H9 (cell line): Measurements from ENCODE around the gene CDH6. TPM values are rescaled to one million over a fixed set of nuclear protein-coding genes. Genes with fewer than 3 reads are reported as not detected.

ENCODE experiments used
- DNase-seq: peaks from one replicate; pipeline ENCODE4 v3.0.0-alpha.2; 2017
- H2AFZ ChIP-seq: one replicate; pipeline ENCODE4 v1.6.1; 2013; ENCODE audit warnings: mild to moderate bottlenecking, low read length, control low read depth, moderate library complexity
- H2AK5ac ChIP-seq: 2 replicates; pipeline ENCODE4 v1.6.1; 2013; ENCODE audit warnings: low read length, control low read depth, mixed read lengths; ENCODE audit not compliant: insufficient read length
- H2BK120ac ChIP-seq: one replicate; pipeline ENCODE4 v1.6.1; 2013; ENCODE audit warnings: low read depth, mild to moderate bottlenecking, low read length, control low read depth, inconsistent platforms; ENCODE audit not compliant: poor library complexity, severe bottlenecking
- H2BK12ac ChIP-seq: 2 replicates; pipeline ENCODE4 v1.6.1; 2013; ENCODE audit warnings: low read length, control low read depth, mixed read lengths, low read depth; ENCODE audit not compliant: insufficient read length
- H2BK15ac ChIP-seq: 2 replicates; pipeline ENCODE4 v1.6.1; 2013; ENCODE audit warnings: low read depth, low read length, control low read depth
- H2BK20ac ChIP-seq: one replicate; pipeline ENCODE4 v1.6.1; 2013; ENCODE audit warnings: low read depth, mild to moderate bottlenecking, low read length, control low read depth, inconsistent platforms; ENCODE audit not compliant: poor library complexity, severe bottlenecking
- H2BK5ac ChIP-seq: 2 replicates; pipeline ENCODE4 v1.6.1; 2013; ENCODE audit warnings: low read length, control low read depth, mixed read lengths; ENCODE audit not compliant: insufficient read length
- H3K14ac ChIP-seq: 2 replicates; pipeline ENCODE4 v1.6.1; 2013; ENCODE audit warnings: low read length, control low read depth; ENCODE audit not compliant: insufficient read depth
- H3K18ac ChIP-seq: 2 replicates; pipeline ENCODE4 v1.6.1; 2013; ENCODE audit warnings: low read depth, mild to moderate bottlenecking, mixed read lengths, low read length, control low read depth; ENCODE audit not compliant: insufficient read length
- H3K23ac ChIP-seq: 2 replicates; pipeline ENCODE4 v1.6.1; 2013; ENCODE audit warnings: low read length, control low read depth, mixed read lengths, low read depth; ENCODE audit not compliant: insufficient read length
- H3K23me2 ChIP-seq: 2 replicates; pipeline ENCODE4 v1.6.1; 2013; ENCODE audit warnings: low read depth, mild to moderate bottlenecking, mixed read lengths, low read length, control low read depth; ENCODE audit not compliant: insufficient read length, poor library complexity, severe bottlenecking
- H3K27ac ChIP-seq: 2 replicates; pipeline ENCODE4 v1.5.1; 2013; ENCODE audit warnings: low read length, control low read depth, mixed read lengths, low read depth; ENCODE audit not compliant: insufficient read length
- H3K27me3 ChIP-seq: 2 replicates; pipeline ENCODE4 v1.6.1; 2013; ENCODE audit warnings: low read length, control low read depth, inconsistent platforms; ENCODE audit not compliant: insufficient read depth
- H3K4ac ChIP-seq: 2 replicates; pipeline ENCODE4 v1.6.1; 2013; ENCODE audit warnings: low read depth, mild to moderate bottlenecking, control low read depth, inconsistent platforms, low read length, moderate library complexity
- H3K4me1 ChIP-seq: 2 replicates; pipeline ENCODE4 v1.6.1; 2013; ENCODE audit warnings: low read length, control low read depth, inconsistent platforms; ENCODE audit not compliant: insufficient read depth
- H3K4me2 ChIP-seq: 2 replicates; pipeline ENCODE4 v1.6.1; 2013; ENCODE audit warnings: low read length, control low read depth, mixed read lengths; ENCODE audit not compliant: insufficient read length, insufficient read depth
- H3K56ac ChIP-seq: 2 replicates; pipeline ENCODE4 v1.6.1; 2013; ENCODE audit warnings: low read depth, mild to moderate bottlenecking, mixed read lengths, low read length, control low read depth; ENCODE audit not compliant: insufficient read length
- H3K79me1 ChIP-seq: 2 replicates; pipeline ENCODE4 v1.6.1; 2013; ENCODE audit warnings: low read depth, mild to moderate bottlenecking, moderate library complexity, low read length, control low read depth, inconsistent platforms; ENCODE audit not compliant: insufficient read depth, poor library complexity, severe bottlenecking
- H3K79me2 ChIP-seq: 2 replicates; pipeline ENCODE4 v1.6.1; 2013; ENCODE audit warnings: low read length, control low read depth, inconsistent platforms; ENCODE audit not compliant: insufficient read depth
- H3K9ac ChIP-seq: 2 replicates; pipeline ENCODE4 v1.6.1; 2013; ENCODE audit warnings: low read length, control low read depth, mixed read lengths; ENCODE audit not compliant: insufficient read length; ENCODE audit errors: extremely low read depth
- H3K9me3 ChIP-seq: one replicate; pipeline ENCODE4 v1.6.1; 2013; ENCODE audit warnings: low read depth, low read length, inconsistent platforms; ENCODE audit not compliant: control insufficient read depth
- H3T11ph ChIP-seq: one replicate; pipeline ENCODE4 v1.6.1; 2013; ENCODE audit warnings: mild to moderate bottlenecking, low read length, control low read depth, inconsistent platforms
- H4K20me1 ChIP-seq: one replicate; pipeline ENCODE4 v1.6.1; 2013; ENCODE audit not compliant: control insufficient read depth, insufficient read length, insufficient read depth
- H4K5ac ChIP-seq: 2 replicates; pipeline ENCODE4 v1.6.1; 2013; ENCODE audit warnings: low read depth, mild to moderate bottlenecking, mixed read lengths, low read length, control low read depth; ENCODE audit not compliant: insufficient read length
- H4K8ac ChIP-seq: replicated peaks from 2 replicates; pipeline ENCODE4 v1.6.1; 2013; ENCODE audit warnings: low read length, control low read depth, mixed read lengths, low read depth; ENCODE audit not compliant: insufficient read length
- H4K91ac ChIP-seq: 2 replicates; pipeline ENCODE4 v1.6.1; 2013; ENCODE audit warnings: low read depth, mild to moderate bottlenecking, moderate library complexity, mixed read lengths, low read length, control low read depth; ENCODE audit not compliant: insufficient read length
- H3K27ac Mint-ChIP-seq, 3 experiments: 2 replicates in 2 of 3; 3 replicates in 1 of 3; pipeline ENCODE4 v1.8.0; 2020 to 2021; ENCODE audit warnings: mixed read lengths in 3 of 3, mild to moderate bottlenecking in 1 of 3, moderate library complexity in 1 of 3
- H3K27me3 Mint-ChIP-seq: 2 replicates; pipeline ENCODE4 v1.8.0; 2021; ENCODE audit warnings: low read depth, mild to moderate bottlenecking, moderate library complexity, mixed read lengths
- H3K36me3 Mint-ChIP-seq, 3 experiments: 2 replicates in 2 of 3; 3 replicates in 1 of 3; pipeline ENCODE4 v1.8.0; 2020 to 2021; ENCODE audit warnings: low read depth in 3 of 3, mixed read lengths in 3 of 3; ENCODE audit not compliant: insufficient read depth in 1 of 3
- H3K4me1 Mint-ChIP-seq, 2 experiments: 2 replicates each; pipeline ENCODE4 v1.8.0; 2020; ENCODE audit warnings: mixed read lengths in 2 of 2
- H3K4me3 Mint-ChIP-seq, 2 experiments: 2 replicates in 1 of 2; 3 replicates in 1 of 2; pipeline ENCODE4 v1.8.0; 2020 to 2021; ENCODE audit warnings: mild to moderate bottlenecking in 2 of 2, mixed read lengths in 2 of 2, moderate library complexity in 1 of 2
- H3K9me3 Mint-ChIP-seq, 2 experiments: 2 replicates in 1 of 2; 3 replicates in 1 of 2; pipeline ENCODE4 v1.8.0; 2020; ENCODE audit warnings: mild to moderate bottlenecking in 2 of 2, mixed read lengths in 2 of 2, moderate library complexity in 1 of 2
- WGBS: extraction: QIAGEN DNeasy Blood & Tissue Kit; methylation state at CpG from one replicate; pipeline ENCODE4 v1.1.7; 2013; ENCODE audit warnings: missing lambda C conversion rate, low lambda C conversion rate, mixed read lengths; ENCODE audit not compliant: insufficient read length; ENCODE audit errors: extremely low coverage; 5-methylcytosine and 5-hydroxymethylcytosine counted together
- total RNA-seq: library from RNA; stranded (reverse); gene quantifications from 2 replicates; pipeline ENCODE4 v1.2.1, GENCODE V29; 2021
- TF ChIP-seq, protein P1 (sequence below): fragments of 200-600 bp; sonication (generic); conservative IDR thresholded peaks from 3 replicates; pipeline ENCODE4 v1.8.0; 2021; ENCODE audit warnings: antibody characterized with exemption, mild to moderate bottlenecking

Gene CDH6
- total RNA-seq, 1 experiment from 2014 or later, result 11.7 TPM

DNA sequence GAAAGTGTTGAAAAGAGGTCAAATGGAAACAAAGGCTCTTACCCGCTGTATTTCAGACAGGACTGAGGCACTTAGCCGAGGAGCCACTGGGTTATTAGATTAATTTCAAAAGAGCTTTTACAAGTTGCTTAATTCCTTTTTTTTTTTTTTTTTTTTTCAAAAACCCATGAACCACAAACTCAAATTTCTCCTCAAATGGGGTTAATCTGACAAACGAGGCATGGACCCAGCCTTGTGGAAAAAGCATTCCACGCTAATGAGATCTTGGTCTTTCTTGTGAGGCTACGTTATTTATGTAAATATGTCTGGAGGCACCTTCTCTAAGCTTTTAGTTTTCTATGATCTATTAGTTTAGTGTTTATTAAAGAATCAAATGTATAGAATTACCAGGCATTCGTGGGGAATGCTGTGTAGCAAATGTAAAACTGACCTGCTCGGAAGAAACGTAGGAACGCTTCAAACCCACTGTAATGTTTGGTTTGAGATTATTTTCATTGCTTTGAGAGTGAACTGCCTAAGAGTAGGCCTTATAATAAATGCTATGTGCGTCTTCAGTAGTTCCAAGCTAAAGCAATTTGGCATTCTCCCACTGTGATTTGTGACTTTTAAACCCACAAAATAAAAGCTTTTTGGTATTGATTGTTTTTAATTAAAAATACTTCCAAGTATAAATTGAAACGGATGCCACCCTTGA lies 134.7 kb downstream of the CDH6 start:
- Histone ChIP-seq H3K27ac (no peak overlapping the region), H2AK5ac (no peak overlapping the region), H3K79me2 (no peaks in the 10 kb centered on the region), H3K79me1 (no peaks in the 10 kb centered on the region), H3K9ac (no peak overlapping the region), H4K5ac (no peak overlapping the region), H3K14ac (no peak overlapping the region), H2BK15ac (no peak overlapping the region), H2AFZ (no peak overlapping the region), H3K27me3 (no peaks in the 10 kb centered on the region), H3K4ac (no peak overlapping the region), H3K23ac (no peak overlapping the region), H3K4me1 (no peaks in the 10 kb centered on the region), H2BK20ac (no peak overlapping the region), H4K8ac (no peak overlapping the region), H3K56ac (no peak overlapping the region), H4K91ac (no peak overlapping the region), H3K4me2 (no peak overlapping the region), H2BK120ac (no peak overlapping the region), H3K9me3 (no peaks in the 10 kb centered on the region), H2BK12ac (no peak overlapping the region), H3K23me2 (no peaks in the 10 kb centered on the region), H4K20me1 (no peaks in the 10 kb centered on the region), H2BK5ac (no peak overlapping the region), H3K18ac (no peak overlapping the region), H3T11ph (no peak overlapping the region)
- TF ChIP-seq, protein P1, sequence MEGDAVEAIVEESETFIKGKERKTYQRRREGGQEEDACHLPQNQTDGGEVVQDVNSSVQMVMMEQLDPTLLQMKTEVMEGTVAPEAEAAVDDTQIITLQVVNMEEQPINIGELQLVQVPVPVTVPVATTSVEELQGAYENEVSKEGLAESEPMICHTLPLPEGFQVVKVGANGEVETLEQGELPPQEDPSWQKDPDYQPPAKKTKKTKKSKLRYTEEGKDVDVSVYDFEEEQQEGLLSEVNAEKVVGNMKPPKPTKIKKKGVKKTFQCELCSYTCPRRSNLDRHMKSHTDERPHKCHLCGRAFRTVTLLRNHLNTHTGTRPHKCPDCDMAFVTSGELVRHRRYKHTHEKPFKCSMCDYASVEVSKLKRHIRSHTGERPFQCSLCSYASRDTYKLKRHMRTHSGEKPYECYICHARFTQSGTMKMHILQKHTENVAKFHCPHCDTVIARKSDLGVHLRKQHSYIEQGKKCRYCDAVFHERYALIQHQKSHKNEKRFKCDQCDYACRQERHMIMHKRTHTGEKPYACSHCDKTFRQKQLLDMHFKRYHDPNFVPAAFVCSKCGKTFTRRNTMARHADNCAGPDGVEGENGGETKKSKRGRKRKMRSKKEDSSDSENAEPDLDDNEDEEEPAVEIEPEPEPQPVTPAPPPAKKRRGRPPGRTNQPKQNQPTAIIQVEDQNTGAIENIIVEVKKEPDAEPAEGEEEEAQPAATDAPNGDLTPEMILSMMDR, result no peak
- DNase-seq, result no peak
- WGBS, result no CpG with 5 or more reads among the region's 11 CpGs
- H3K27me3 Mint-ChIP-seq, result no peaks in the 10 kb centered on the region
- no peaks in the 10 kb centered on the region for H3K36me3 Mint-ChIP-seq
- H3K4me1 Mint-ChIP-seq, result no peaks in the 10 kb centered on the region
- H3K4me3 Mint-ChIP-seq, result no peak overlapping the region
- H3K9me3 Mint-ChIP-seq, result no peaks in the 10 kb centered on the region
- H3K27ac Mint-ChIP-seq, result no peak overlapping the region
